Measurements from ENCODE around the gene PADI2.

GRCh38 chr1:17145648-17146047, 26.4 kb upstream of the PADI2 start:
- no peak for TF ChIP-seq ZFX (IDR thresholded peaks at IDR 0.05)
- TF ChIP-seq, protein P1, sequence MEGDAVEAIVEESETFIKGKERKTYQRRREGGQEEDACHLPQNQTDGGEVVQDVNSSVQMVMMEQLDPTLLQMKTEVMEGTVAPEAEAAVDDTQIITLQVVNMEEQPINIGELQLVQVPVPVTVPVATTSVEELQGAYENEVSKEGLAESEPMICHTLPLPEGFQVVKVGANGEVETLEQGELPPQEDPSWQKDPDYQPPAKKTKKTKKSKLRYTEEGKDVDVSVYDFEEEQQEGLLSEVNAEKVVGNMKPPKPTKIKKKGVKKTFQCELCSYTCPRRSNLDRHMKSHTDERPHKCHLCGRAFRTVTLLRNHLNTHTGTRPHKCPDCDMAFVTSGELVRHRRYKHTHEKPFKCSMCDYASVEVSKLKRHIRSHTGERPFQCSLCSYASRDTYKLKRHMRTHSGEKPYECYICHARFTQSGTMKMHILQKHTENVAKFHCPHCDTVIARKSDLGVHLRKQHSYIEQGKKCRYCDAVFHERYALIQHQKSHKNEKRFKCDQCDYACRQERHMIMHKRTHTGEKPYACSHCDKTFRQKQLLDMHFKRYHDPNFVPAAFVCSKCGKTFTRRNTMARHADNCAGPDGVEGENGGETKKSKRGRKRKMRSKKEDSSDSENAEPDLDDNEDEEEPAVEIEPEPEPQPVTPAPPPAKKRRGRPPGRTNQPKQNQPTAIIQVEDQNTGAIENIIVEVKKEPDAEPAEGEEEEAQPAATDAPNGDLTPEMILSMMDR (conservative IDR thresholded peaks at IDR 0.05) = no peak

All from C4-2B (cell line).